Omental fat pad (tissue), 4 donors: Measurements from ENCODE around the gene NUDT16. TPM values are rescaled to one million over a fixed set of nuclear protein-coding genes. Genes with fewer than 3 reads are reported as not detected.

Experiments
- ATAC-seq: fragments of 150-250 bp; one replicate; pipeline ENCODE4 v1.9.1; 2016; ENCODE audit warnings: mild to moderate bottlenecking, moderate library complexity; ENCODE audit not compliant: low FRiP score
- DNase-seq: peaks from one replicate; pipeline ENCODE4 v3.0.0-alpha.2; 2019; ENCODE audit warnings: low spot score
- CTCF ChIP-seq, 3 donors: fragments of 450-650 bp; IDR thresholded peaks; one replicate each; pipeline ENCODE4 v1.5.1; 2016 to 2017; ENCODE audit warnings: antibody characterized with exemption in 3 of 3, mild to moderate bottlenecking in 3 of 3, moderate library complexity in 2 of 3
- total RNA-seq, 4 donors: library from RNA; depleted of rRNA; stranded (reverse); fragments of >200 nt; gene quantifications; one replicate each; pipeline ENCODE4 v1.1.0, GENCODE V29; 2016

NUDT16 gene
- total RNA-seq, 4 donors from 2014 or later, result 26.7 to 62.3 (median 39.0) TPM

- no peak for ATAC-seq
- no peak for TF ChIP-seq CTCF (IDR thresholded peaks at IDR 0.05)
- DNase-seq, result no peak
These were observed 36.2 kb downstream of the NUDT16 start for GRCh38 chr3:131417751-131418150.

DNA sequence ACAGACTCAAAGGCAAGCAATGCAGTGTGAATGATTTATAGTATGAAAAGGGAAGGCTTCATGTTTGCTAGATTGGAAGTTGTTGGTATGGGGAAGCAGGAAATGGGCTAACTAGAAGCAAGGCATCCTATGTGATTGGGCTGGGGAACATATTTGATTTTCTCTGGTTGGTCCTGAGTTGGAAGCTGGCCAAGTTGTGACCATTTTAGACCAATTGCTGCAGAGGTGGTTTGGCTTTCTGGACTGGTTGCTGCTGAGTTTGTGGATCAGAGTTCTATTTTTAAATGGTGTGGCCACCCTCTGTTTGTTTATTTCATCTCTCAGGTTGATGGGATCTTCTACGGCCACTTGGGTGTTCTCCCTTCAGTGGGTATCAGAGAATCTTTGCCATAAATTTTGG is 39.7 kb downstream of the NUDT16 start:
- ATAC-seq, result no peak
- TF ChIP-seq CTCF (IDR thresholded peaks at IDR 0.05), result no peak
- DNase-seq, result no peak

DNA sequence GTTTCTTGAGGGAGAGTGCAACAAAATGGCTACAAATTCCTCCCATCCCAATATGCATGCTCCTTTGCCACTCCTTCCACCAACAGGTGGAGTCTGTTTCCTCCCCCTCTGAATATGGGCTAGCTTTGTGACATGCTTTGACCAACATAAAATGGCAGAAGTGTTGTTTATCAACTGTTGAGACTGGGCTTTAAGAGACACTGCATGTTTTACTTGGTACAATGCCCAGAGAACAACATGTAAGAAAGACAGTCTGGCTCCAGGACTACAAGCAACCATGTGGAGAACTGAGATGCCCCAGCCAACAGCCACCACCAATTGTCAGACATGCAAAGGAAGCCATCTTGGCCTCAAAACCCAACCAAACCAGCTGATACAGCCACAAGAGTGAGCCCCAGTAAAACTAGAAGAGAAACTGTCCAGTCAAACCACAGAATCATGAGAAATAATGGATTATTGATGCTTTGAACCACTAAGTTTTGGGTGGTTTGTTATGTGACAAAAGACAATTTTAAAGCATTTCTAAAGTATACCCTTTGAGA is 40.5 kb downstream of the NUDT16 start:
- TF ChIP-seq CTCF (IDR thresholded peaks at IDR 0.05), result no peak
- no peak for ATAC-seq
- no peak for DNase-seq

- ATAC-seq, result no peak
- no peak for TF ChIP-seq CTCF (IDR thresholded peaks at IDR 0.05)
These were observed 45.7 kb downstream of the NUDT16 start for GRCh38 chr3:131427226-131427625.

DNA sequence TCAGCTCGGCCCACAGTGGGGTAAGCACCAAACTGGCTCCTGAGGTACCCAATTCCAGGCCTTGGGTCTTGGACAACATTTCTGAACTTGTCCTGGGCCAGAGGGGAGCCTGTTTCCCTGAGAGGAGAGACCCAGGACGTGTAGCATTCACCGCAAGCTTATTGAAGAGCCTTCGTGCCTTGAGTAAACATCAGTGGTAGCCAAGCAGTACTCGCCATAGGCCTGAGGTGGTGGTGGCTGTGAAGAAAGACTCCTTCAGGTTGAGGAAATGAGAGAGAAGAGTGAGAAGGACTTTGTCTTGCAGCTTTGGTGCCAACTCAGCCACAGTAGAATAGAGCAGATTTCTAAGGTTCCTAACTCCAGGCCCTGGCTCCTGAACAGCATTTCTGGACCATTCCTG is 50.2 kb downstream of the NUDT16 start:
- ATAC-seq, result no peak
- DNase-seq, result no peak
- no peak for TF ChIP-seq CTCF (IDR thresholded peaks at IDR 0.05)

More at GRCh38 chr3:131427226-131427625, 45.7 kb downstream of the NUDT16 start:
- no peak for DNase-seq

DNA sequence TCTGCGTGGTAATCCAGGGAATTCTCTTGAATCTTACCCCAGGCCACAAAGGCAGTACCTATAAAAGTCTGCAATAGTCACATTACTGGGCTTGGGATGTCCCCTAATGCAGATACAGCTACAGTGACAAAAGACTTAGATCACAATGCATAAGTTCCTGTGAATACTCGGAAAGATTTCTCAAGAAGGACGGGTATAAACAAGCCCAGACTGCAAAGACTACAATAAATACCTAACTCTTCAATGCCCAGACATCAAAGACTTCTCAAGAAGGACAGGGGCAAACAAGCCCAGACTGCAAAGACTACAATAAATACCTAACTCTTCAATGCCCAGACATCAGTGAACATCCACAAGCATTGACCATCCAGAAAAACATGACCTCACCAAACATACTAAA is 50.9 kb downstream of the NUDT16 start:
- ATAC-seq, result no peak

More for the DNA sequence above, 50.9 kb downstream of the NUDT16 start:
- TF ChIP-seq CTCF (IDR thresholded peaks at IDR 0.05), result no peak
- no peak for DNase-seq
